COLO829 (cell line): ENCODE results near the gene CHMP2A.
A peak's percentile ranks its signal among the peaks of the same experiment; 100 is the strongest.

Source experiments
- DNase-seq: peaks from one replicate; pipeline ENCODE4 v3.0.0; 2012; ENCODE audit warnings: low spot score

CHMP2A gene

DNA sequence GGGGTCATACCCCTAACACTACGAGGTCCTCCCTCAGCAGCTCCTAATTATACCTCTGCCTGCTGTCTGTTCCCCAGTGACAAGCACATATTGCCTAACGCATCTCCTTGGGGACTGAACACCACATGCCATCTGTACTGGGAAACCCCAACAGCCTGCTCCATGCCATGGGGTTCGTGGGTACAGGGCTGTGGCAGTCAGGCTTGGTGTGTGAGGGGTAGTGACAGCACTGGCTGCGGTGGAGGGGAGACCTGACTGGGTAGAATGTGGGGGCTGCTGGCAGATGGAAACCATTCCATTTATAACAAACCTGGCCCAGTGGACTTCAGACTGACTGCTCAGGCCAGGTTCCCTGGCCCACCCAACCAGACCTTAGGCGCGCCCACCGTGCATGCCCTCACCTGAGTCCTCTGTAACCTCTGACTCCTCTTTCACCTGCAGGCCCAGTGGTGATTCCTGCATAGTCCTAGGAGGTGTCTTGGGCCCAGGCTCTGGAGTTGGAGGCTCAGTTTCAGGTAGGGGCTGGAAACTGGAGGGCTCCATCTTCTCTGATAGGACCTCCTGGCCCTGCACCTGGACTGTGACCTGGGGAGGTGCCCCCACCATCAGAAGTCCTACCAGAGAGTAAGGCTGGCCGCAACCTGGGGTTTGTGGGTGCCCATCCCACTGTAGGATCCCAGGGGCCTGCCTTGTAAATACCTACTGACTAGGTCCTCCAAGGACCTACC is 15.2 kb upstream of the CHMP2A start:
- DNase-seq, result no peak

DNA sequence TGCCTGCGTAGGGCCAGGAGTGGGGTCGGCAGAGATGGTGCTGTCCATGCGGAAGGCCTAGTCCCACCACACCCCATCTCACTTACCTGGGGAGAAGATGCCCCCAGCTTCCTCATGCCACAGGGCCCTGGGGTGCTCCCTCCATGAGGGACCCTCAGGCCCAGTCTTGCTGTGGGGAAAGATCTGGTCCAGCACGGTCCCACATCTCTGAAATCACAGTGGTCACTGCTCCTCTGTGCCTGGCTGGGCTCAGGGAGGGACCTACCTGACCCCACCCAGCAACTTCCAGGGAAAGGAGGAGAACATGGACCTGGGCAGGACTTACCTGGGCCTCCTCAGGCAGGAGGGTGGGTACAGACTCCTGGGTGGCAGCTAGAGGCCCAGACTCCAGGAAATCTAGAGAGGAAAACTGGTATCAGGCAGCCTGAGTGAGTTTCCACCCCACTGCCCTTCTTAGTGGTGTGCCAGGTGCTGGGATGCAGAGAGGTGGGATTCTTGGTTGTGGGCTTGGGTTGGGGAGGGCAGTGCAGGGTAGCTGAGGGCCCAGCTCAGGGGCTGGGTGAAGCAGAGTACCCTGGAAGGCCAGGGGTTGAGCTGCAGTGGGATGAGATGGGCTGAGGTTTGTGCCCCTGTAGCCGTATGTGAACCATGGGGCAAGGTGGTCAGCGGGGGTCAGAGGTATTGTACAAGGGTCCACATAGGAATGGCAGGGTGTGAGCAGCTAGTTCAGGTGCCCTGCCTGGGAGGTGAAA is 14.5 kb upstream of the CHMP2A start:
- DNase-seq, result no peak

DNA sequence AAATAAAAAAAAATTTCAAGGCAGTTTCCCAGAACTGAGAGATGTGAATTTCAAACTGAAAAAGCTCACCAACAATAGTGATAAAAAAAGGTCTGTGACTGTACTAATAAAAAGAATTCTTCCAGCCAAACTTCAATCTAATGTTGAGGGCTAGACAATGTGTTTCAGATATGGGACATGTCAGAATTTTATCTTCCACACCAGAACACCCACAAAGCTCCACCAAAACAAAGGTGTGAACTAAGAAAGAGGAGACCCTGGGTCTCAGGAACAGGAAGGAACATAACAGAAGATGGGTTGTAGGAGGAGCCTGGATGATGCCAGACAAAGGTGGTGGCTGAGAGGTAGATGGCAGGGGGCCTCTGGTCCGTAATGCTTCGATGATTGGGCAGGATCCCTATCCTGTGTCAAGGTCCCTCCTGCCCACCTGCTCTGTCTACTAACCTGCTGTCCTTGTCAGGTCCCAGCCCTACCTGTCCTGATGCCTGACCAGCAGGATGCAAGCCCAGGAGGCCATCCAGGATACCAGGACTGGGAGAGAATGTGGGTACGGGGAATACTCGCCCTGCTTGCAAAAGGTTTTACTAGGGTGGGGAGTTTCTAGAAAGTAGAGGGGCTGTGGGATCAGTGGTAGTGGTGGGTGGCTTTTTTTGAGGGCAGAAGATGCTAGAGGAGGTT is 13.7 kb upstream of the CHMP2A start:
- no peak for DNase-seq

DNA sequence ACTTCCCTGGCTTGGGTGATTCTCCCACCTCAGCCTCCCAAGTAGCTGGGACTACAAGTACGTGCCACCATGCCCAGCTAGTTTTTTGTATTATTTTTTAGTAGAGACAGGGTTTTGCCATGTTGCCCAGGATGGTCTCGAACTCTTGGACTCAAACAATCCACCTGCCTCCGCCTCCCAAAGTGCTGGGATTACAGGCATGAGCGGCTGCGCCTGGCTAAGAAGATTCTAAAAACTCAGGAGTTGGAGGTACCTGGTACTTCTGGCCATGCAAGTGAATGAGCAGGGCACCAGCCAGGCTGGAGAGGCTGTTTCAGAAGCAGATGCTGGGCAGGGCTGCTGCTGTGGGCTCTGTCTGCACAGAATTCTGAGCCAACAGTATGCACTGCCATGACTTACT is 12.1 kb upstream of the CHMP2A start:
- no peak for DNase-seq

DNA sequence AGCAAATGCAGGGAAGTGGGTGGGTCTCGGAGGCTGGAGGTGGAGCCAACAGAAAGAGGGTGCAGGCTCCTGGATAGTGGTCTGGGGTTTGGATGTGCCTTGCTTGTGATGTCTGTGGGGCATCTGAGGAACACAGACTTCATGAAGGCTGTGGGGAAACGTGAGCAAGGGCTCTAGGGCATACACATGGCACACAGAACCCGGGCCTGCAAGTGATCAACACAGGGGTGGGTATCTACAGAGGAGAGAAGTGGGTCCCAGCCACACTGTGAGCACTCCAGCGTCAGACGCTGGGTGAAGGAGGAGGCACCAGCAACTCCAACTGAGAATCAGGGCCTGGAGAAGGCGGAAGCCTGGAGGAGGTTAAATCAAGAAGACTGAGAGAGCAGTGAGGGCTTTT is 8.9 kb upstream of the CHMP2A start:
- DNase-seq, result no peak

DNA sequence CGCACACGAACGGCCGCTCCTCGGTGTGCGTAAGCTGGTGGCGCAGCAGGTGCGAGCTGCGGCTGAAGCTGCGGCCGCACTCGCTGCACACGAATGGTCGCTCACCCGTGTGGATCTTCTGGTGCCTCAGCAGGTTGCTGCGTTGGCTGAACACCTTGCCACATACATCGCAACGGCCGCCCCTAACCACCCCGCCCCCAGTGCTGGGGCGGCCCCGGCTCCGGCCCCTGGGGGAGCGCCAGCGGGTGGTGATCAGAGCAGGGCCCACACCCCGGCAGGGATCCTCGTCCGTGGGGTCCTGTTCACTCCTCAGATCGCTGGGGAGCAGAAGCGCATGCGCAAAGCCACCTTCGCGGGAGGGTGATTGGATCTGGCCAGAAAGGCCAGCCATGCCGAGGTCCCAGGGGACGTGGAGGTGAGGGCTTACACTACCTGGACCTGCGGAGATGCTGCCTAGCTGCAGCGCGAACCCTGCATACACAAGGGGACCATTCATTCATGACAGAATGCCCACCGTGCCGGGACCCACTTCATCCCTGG is 8.2 kb upstream of the CHMP2A start:
- no peak for DNase-seq

DNA sequence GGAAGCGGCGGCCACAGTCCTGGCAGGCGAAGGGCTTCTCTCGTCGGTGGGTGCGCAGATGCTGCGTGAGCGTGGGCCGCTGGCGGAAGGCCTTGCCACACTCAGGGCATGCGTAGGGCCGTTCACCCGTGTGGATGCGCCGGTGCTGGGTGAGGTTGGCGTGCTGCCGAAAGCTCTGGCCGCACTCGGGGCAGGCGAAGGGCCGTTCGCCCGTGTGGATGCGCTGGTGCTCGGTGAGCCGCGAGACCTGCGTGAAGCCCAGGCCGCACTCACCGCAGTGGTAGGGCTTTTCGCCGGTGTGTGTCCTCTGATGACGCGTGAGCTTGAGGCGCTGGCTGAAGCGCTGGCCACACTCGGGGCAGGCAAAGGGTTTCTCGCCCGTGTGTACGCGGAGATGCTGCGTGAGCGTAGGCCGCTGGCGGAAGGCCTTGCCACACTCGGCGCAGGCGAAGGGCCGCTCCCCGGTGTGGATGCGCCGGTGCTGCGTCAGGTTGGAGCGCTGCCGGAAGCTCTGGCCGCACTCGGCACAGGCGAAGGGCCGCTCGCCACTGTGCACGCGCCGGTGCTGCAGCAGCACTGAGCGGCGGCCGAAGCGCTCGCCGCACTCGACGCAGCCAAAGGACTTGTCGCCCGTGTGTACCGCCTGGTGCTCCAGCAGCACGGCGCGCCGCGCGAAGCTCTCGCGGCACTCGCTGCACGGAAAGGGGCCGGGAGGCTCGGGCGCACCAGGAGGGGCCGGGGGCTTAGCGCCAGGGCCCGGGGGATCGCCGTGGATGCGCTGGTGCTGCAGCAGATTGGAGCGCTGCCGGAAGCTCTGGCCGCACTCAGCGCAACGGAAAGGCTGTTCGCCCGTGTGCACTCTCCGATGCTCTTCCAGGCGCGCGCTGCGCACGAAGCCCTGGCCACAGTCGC is 7.5 kb upstream of the CHMP2A start:
- DNase-seq, result no peak

DNA sequence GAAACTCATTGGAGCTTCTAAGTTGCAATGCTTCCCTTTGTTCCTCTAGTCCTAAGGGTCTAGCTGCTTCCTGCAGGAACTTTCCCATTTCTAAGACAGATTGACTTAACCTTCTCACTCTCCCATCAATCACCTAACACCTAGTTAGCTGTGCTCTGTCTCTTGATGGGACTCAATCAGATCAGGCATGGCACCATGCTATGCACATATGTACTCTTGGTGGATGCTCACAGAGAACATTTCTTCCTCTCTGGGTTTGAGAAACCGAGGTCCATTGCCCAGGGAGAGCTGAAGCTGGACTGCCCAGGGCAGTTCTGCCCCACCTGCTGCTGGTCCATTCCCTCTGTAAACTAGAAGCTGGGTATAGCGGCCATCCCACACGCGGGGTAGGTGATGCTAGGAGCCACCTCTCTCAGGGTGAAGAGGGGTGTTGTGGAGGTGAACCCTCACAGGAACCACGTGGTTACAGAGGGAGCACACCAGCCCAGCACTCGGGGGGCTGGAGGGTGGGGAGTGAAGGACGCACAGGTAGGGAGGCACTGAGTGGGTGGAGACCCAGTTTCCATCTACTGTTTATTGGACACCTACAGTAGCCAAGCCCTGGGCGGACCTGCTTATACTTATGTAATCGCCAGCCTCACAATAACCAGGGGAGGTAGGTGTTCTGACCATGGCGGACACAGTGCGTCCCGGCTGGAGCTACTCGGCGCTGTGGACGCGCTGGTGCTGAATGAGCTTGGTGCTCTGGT is 6.6 kb upstream of the CHMP2A start:
- DNase-seq, result no peak

DNA sequence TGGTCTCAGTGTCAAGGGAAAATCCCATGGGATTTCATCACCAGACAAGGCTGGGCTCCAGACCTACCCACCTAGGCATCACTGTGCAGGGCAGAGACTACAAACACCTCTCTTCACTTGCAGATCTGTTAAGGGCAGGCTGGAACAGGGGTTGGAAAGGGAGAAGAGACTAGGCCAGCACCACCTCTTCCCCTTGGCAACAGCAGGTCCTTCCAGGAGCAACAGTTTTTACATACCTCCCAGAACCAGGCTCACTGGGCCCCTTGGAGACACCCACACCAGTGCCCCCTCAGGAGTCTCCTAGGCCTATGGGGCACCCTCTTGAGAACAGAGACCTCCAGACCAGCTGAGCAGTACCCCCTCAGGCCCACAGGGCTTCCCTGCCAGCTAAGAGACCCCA is 6.0 kb upstream of the CHMP2A start:
- DNase-seq, result no peak

DNA sequence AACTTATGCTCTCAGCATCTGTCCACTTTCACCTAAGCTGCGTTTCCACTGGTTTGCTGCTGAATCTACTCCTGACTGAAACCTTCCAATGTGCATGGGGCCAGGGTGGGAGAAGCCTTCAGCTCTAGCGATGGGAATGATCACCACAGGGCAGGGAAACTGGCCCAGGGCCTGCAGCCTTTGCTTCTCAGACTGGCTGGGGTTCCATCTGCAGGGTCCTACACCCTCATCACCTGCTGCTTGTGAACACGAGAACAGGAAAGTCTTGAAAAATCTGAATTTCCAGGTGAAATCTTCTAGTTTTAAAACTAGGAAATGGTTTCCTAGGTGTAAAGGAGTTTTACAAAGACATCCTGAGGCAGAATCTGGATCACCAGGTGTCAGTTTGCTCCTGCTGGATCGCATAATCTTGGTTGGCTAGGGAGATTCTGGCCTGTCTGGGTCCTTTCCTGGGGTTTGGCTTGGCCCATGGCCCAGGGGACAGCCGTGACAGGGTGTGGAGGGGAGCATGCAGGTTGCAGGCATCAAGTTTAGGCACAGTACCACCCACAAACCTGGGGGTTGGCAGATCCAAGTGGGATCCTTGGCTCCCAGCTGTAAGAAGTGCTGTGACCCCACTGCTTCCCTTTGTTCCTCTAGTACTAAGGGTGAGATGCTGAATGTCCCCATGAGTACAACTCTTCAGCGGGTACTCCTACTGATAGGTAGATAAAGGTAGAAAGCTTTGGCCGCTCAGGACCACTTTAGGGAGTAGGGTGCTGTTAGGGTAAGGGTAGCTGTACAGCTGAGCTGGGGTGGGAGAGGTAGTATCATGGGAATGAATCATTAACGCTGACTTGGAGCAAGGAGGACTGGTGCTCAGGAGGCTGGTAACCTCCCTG is 5.3 kb upstream of the CHMP2A start:
- no peak for DNase-seq

DNA sequence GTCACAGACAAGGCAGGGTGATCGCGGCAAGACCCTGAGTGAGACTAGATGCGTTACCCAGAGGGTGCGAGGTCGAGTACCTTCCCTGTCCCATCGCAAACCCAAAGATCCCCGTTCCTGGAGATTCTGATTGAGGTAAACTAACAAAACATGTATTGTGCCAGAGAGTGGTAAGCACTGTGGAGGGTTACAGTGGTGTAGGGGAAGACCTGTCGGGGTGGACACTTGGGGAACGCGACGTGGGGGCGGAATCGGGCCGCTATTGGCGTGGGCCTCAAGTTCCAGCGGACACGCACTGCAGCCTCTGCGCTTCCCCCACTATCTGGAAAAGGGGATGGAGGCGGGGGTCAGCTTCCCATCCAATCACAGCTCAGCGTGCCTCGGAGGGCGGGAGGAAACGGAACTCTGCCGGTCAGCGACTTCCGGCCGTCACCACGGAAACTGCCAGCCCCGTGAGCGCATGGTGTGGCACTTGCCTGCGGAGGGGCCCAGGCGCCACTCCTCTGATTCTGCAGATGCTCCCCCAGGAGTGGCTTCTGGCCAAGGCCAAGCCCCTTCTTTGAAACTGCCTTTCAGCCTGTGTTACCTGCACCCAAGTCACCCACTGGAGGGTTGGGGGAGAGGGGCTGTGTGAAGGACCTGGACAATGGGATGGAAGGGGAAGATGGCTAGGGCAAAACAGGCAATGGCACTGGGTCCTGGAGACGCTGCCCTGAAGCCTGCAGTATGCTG is 4.5 kb upstream of the CHMP2A start:
- DNase-seq, result peak; percentile 93

DNA sequence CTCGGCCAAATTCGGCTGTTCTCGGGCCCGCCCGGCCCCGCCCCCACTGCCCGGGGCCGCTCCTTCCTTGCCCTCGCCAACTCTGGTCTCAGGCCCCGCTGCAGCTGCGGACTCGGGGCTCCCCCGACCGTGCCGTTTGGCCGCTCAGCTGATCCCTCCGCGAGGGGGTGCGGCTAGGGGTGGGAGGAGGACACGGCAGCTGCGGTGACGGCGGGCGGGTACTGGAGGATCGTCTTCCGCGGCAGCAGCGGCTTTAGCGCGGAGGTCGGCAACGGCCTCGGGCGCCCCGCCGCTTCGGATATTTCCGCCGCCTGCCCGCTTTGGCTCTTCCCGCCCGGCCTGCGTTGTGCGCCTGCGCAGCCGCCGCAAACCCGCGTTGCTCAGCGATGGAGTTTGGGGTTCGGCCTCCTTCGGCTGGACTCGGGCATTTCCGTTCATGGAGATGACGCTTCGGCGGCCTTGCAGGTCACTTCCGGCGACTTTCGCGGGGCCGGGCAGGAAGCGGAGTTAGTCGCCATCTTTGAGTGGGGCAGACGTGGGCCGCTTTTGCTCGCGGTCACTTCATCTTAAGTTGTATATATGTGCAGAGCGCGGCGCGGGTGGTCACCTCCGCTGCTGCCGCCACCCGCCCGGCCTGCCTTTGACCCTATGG is 3.8 kb upstream of the CHMP2A start:
- DNase-seq, result peak; percentile 99

DNA sequence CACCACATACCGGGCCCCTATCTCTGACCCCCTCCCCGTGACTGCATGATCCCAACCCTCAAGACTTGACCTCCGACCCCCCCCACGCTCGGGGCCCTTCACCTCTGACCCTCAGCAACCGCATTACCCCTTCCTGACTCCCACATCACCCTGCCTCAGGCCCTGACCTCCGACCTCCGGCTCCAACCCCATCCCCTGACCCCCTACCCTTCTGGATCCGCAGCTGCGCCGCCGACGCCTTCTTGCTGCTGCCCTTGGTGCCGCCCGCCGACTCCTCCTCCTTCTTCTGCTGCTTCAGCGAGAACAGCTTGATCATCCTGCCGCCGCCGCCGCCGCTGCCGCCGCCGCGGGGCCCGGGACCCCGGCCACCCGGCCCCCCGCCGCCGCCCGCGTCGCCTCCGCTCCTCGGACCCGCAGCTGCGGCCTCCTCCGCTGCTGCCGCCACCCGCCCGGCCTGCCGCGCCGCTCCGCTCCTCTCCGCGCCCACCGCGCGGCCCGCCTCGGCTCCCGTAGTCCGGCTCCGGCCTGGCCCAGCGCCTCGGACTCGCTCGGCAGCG is 3.2 kb upstream of the CHMP2A start, which contains the start of gene UBE2M:
Gene UBE2M, minus strand, starts transcription at position 546 of the 557 bp plus-strand sequence. Its CDS starts 230 bp downstream, at position 316.
- peak; percentile 85 for DNase-seq

DNA sequence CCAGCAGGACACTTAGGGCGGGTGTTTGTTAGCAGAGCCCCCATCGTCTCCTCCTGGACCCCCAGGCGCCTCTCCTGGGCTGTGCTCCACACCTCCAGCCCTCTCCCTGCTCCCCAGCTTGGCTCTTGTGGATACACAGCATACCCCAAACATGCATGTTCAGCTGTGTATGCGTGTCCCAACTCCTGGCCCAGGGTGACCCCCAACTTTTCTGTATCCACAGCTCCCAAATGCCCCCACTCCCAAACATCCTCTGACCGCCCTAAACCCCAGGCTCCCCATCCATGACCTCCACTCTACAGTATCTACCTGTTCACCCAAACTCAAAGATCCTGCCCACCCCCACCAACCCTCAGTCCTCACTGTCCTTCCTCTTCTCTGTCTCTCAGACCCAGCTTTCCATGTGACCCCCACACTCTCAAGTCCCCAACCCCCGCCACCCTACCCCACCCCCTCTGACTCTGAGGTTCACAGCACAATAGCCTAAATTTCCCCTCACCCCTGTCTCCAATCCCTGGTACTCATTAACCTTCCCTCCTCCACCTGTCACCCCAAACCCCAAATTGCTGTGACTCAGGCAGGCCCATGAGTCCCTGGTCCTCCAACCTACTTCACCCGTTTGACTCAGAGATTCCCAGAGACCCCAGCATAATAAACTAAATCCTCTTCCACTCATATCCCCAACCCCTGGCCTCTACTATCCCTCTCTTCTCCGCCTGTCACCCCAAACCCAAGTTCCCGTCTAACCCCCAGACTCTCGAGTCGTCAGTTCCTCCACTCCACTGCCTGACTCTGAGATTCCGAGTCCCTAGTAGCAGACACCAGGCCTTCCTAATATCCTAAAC is 2.5 kb upstream of the CHMP2A start:
- no peak for DNase-seq

DNA sequence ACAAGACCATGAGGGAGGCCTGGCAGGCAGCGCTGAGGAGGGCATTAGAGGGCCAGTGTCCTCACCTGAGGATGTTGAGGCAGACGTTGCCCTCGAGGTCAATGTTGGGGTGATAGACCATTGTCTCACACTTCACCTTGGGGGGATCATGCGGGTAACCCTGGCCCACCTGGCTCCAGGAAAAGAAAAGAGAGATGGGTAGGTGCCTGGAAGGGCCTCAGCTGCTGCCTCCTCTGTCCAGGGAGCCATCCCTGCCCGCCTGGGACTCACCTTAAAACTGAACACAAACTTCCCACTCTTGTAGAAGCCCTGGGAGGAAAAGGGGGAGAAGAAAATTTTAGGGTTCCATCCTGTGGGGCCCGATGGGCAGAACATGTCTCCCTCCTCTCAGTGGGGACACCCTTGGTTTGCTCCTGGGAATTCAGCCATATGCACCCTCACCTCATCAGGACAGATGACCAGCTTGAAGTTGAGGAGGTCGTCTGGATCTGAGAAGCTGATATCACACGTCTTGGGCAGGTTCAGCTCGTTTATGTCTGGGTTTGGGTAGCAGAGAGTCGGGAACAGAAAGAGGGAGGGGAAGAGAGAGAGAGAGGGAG is 1.8 kb upstream of the CHMP2A start:
- no peak for DNase-seq

DNA sequence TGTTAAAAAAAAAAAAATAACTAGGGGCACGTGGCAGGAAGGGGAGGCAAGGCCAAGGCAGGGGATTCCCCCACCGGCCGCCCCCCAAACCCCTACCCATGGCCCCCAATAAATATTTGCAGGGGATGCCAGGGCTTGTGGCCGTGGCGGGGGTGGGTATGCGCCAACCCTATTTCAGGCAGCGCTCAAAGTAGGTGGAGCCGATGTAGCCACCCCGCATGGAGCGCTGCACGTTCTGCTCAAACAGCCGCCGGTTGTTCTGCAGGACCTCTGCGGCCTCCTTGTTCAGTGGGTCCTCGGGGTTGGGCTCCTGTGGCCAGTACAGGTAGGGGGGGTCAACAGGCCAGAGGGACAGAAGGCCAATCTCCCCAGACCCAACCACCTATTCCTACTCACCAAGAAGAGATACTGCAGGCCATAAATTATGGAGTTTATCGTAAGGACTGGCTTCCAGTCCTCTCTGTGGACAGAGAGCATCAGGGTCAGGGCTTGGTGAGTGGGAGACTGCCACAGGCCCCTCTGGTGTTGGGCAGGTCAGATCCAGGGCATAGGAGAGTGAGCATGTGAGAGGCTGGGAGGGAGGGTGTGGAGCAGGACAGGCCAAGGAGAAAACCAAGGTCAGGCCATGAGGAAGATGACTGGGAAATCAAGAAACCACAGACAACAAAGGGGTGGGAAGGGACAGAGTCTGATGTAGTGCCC is 1.2 kb upstream of the CHMP2A start:
- no peak for DNase-seq
